ENCODE measurements around the gene MYO1E.

MYO1E gene

DNA sequence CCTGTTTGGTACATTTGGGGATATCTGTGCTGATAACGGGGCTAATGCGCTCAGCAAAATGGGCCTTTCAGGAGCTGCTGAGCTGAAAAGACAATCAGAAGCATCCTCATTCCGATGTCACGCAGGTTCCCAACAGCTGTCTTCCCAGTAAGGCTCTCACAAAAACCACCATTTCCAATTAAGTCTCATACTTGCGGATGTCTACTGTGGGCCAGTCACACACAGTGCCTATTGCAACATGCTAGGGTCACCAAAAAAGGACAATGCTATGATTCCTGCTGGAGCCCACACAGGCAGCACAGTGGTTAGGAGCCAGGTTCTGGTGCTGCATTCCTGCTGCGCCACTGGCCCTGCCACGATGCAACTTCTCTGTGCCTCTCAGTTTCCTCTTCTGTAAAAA, 182.4 kb downstream of the MYO1E start:
- no peak for ATAC-seq
- TF ChIP-seq, protein P1, sequence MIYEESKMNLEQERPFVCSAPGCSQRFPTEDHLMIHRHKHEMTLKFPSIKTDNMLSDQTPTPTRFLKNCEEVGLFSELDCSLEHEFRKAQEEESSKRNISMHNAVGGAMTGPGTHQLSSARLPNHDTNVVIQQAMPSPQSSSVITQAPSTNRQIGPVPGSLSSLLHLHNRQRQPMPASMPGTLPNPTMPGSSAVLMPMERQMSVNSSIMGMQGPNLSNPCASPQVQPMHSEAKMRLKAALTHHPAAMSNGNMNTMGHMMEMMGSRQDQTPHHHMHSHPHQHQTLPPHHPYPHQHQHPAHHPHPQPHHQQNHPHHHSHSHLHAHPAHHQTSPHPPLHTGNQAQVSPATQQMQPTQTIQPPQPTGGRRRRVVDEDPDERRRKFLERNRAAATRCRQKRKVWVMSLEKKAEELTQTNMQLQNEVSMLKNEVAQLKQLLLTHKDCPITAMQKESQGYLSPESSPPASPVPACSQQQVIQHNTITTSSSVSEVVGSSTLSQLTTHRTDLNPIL (CRISPR knock-in tag; IDR thresholded peaks at IDR 0.05; ENCODE audit: low read depth) = no peak
- TF ChIP-seq ZNF565 (CRISPR knock-in tag; conservative IDR thresholded peaks at IDR 0.05; ENCODE audit: low read depth) (no peak), ISL1 (CRISPR knock-in tag; IDR thresholded peaks at IDR 0.05) (no peak), ZFP3 (CRISPR knock-in tag; IDR thresholded peaks at IDR 0.05) (no peak)
- TF ChIP-seq, protein P2, sequence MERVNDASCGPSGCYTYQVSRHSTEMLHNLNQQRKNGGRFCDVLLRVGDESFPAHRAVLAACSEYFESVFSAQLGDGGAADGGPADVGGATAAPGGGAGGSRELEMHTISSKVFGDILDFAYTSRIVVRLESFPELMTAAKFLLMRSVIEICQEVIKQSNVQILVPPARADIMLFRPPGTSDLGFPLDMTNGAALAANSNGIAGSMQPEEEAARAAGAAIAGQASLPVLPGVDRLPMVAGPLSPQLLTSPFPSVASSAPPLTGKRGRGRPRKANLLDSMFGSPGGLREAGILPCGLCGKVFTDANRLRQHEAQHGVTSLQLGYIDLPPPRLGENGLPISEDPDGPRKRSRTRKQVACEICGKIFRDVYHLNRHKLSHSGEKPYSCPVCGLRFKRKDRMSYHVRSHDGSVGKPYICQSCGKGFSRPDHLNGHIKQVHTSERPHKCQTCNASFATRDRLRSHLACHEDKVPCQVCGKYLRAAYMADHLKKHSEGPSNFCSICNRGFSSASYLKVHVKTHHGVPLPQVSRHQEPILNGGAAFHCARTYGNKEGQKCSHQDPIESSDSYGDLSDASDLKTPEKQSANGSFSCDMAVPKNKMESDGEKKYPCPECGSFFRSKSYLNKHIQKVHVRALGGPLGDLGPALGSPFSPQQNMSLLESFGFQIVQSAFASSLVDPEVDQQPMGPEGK (CRISPR knock-in tag; IDR thresholded peaks at IDR 0.05; ENCODE audit: borderline replicate concordance) = no peak

DNA sequence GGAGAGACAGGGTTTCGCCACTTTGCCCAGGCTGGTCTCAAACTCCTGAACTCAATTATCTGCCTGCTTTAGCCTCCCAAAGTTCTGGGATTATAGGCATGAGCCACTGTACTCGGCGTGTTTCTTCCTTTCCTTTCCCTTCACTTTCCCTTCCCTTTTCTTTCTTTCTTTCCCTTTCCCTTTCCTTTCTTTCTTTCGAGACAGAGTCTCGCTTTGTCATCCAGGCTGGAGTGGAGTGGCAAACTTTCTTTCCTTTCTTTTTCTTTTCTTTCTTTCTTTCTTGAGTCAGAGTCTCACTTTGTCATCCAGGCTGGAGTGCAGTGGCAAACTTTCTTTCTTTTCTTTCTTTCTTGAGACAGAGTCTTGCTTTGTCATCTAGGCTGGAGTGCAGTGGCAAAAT, 183.4 kb downstream of the MYO1E start:
- no peak for ATAC-seq
- TF ChIP-seq GLIS3 (CRISPR knock-in tag; IDR thresholded peaks at IDR 0.05) (no peak), CSDC2 (CRISPR knock-in tag; IDR thresholded peaks at IDR 0.05) (no peak), ARNTL (CRISPR knock-in tag; IDR thresholded peaks at IDR 0.05; ENCODE audit: borderline replicate concordance, low read depth) (no peak), OSR1 (CRISPR knock-in tag; IDR thresholded peaks at IDR 0.05) (no peak), ZC3H10 (CRISPR knock-in tag; IDR thresholded peaks at IDR 0.05) (no peak), TOX (CRISPR knock-in tag; IDR thresholded peaks at IDR 0.05; ENCODE audit: borderline replicate concordance) (no peak), ZNF565 (CRISPR knock-in tag; conservative IDR thresholded peaks at IDR 0.05; ENCODE audit: low read depth) (no peak), SNAI2 (CRISPR knock-in tag; IDR thresholded peaks at IDR 0.05) (no peak), ZNF70 (CRISPR knock-in tag; IDR thresholded peaks at IDR 0.05) (no peak)
- TF ChIP-seq, protein P3, sequence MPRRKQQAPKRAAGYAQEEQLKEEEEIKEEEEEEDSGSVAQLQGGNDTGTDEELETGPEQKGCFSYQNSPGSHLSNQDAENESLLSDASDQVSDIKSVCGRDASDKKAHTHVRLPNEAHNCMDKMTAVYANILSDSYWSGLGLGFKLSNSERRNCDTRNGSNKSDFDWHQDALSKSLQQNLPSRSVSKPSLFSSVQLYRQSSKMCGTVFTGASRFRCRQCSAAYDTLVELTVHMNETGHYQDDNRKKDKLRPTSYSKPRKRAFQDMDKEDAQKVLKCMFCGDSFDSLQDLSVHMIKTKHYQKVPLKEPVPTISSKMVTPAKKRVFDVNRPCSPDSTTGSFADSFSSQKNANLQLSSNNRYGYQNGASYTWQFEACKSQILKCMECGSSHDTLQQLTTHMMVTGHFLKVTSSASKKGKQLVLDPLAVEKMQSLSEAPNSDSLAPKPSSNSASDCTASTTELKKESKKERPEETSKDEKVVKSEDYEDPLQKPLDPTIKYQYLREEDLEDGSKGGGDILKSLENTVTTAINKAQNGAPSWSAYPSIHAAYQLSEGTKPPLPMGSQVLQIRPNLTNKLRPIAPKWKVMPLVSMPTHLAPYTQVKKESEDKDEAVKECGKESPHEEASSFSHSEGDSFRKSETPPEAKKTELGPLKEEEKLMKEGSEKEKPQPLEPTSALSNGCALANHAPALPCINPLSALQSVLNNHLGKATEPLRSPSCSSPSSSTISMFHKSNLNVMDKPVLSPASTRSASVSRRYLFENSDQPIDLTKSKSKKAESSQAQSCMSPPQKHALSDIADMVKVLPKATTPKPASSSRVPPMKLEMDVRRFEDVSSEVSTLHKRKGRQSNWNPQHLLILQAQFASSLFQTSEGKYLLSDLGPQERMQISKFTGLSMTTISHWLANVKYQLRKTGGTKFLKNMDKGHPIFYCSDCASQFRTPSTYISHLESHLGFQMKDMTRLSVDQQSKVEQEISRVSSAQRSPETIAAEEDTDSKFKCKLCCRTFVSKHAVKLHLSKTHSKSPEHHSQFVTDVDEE (CRISPR knock-in tag; IDR thresholded peaks at IDR 0.05) = no peak
- TF ChIP-seq, protein P1 (CRISPR knock-in tag; IDR thresholded peaks at IDR 0.05; ENCODE audit: low read depth) = no peak

DNA sequence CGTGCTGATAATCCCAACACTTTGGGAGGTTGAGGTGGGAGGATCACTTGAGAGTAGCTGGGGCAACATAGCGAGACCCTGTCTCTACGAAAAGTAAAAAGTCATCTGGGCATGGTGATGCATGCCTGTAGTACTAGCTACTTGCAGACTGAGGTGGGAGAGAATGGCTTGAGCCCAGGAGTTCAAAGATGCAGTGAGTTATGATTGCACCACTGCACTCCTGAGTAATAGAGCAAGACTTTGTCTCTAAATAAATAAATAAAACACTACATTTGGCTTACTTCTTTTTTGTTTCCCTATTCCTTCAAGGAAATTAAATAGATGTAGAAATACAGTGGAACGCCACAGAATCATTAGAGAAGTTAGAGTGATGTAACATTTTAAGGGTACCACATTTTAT, 186.2 kb downstream of the MYO1E start:
- ATAC-seq = no peak

More for the DNA sequence above, 186.2 kb downstream of the MYO1E start:
- TF ChIP-seq ARNTL (CRISPR knock-in tag; IDR thresholded peaks at IDR 0.05; ENCODE audit: borderline replicate concordance, low read depth) = no peak
- TF ChIP-seq TOX (CRISPR knock-in tag; IDR thresholded peaks at IDR 0.05; ENCODE audit: borderline replicate concordance) = no peak
- no peak for TF ChIP-seq PPARA (CRISPR knock-in tag; IDR thresholded peaks at IDR 0.05; ENCODE audit: borderline replicate concordance)
- no peak for TF ChIP-seq CSDC2 (CRISPR knock-in tag; IDR thresholded peaks at IDR 0.05)
- TF ChIP-seq ZNF8 (CRISPR knock-in tag; IDR thresholded peaks at IDR 0.05) = no peak
- TF ChIP-seq ZC3H10 (CRISPR knock-in tag; IDR thresholded peaks at IDR 0.05) = no peak
- no peak for TF ChIP-seq ZFP30 (CRISPR knock-in tag; IDR thresholded peaks at IDR 0.05)
- TF ChIP-seq, protein P1 (CRISPR knock-in tag; IDR thresholded peaks at IDR 0.05; ENCODE audit: low read depth) = no peak
- no peak for TF ChIP-seq RARB (CRISPR knock-in tag; IDR thresholded peaks at IDR 0.05)
- TF ChIP-seq, protein P3 (CRISPR knock-in tag; IDR thresholded peaks at IDR 0.05) = no peak
- no peak for TF ChIP-seq SNAI2 (CRISPR knock-in tag; IDR thresholded peaks at IDR 0.05)
- TF ChIP-seq TCF4 (CRISPR knock-in tag; IDR thresholded peaks at IDR 0.05; ENCODE audit: borderline replicate concordance) = no peak
- TF ChIP-seq ESRRG (CRISPR knock-in tag; IDR thresholded peaks at IDR 0.05) = no peak
- TF ChIP-seq ZNF70 (CRISPR knock-in tag; IDR thresholded peaks at IDR 0.05) = no peak
- TF ChIP-seq, protein P2 (CRISPR knock-in tag; IDR thresholded peaks at IDR 0.05; ENCODE audit: borderline replicate concordance) = no peak
- no peak for TF ChIP-seq GLIS3 (CRISPR knock-in tag; IDR thresholded peaks at IDR 0.05)
- no peak for TF ChIP-seq OSR1 (CRISPR knock-in tag; IDR thresholded peaks at IDR 0.05)
- TF ChIP-seq, protein P4, sequence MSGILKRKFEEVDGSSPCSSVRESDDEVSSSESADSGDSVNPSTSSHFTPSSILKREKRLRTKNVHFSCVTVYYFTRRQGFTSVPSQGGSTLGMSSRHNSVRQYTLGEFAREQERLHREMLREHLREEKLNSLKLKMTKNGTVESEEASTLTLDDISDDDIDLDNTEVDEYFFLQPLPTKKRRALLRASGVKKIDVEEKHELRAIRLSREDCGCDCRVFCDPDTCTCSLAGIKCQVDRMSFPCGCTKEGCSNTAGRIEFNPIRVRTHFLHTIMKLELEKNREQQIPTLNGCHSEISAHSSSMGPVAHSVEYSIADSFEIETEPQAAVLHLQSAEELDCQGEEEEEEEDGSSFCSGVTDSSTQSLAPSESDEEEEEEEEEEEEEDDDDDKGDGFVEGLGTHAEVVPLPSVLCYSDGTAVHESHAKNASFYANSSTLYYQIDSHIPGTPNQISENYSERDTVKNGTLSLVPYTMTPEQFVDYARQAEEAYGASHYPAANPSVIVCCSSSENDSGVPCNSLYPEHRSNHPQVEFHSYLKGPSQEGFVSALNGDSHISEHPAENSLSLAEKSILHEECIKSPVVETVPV (CRISPR knock-in tag; IDR thresholded peaks at IDR 0.05) = no peak
